HAP-1 (cell line): Measurements from ENCODE around the gene PEX14.

ENCODE experiments used
- DNase-seq, 2 experiments: peaks; one replicate each; pipeline ENCODE4 v3.0.0-alpha.2; 2016 to 2020; ENCODE audit warnings: low spot score in 2 of 2
- H3K27me3 ChIP-seq: fragments of 250-450 bp; sonication (Bioruptor Pico); 2 replicates; pipeline ENCODE4 v1.5.1; 2020; ENCODE audit warnings: low read depth, mild to moderate bottlenecking, moderate library complexity
- H3K36me3 ChIP-seq: fragments of 250-450 bp; sonication (Bioruptor Pico); replicated peaks from 2 replicates; pipeline ENCODE4 v1.5.1; 2020; ENCODE audit warnings: mild to moderate bottlenecking
- H3K4me1 ChIP-seq: fragments of 250-450 bp; sonication (Bioruptor Pico); 2 replicates; pipeline ENCODE4 v1.5.1; 2020; ENCODE audit warnings: mild to moderate bottlenecking
- H3K4me3 ChIP-seq: fragments of 250-450 bp; sonication (Bioruptor Pico); 2 replicates; pipeline ENCODE4 v1.5.1; 2020; ENCODE audit warnings: mild to moderate bottlenecking, moderate library complexity
- H3K9me3 ChIP-seq: fragments of 250-450 bp; sonication (Bioruptor Pico); 2 replicates; pipeline ENCODE4 v1.5.1; 2020; ENCODE audit warnings: mild to moderate bottlenecking, moderate library complexity
- in situ Hi-C: fragments of 300-500 bp; cut with MboI; formaldehyde crosslinking; loops from 3 replicates; pipeline ENCODE4 v1.14.3; 2020; ENCODE audit warnings: low sequenced_read_pairs, inconsistent platforms, mixed read lengths

PEX14 gene

GRCh38 chr1:10596780-10597179 lies 122.0 kb downstream of the PEX14 start:
- in situ Hi-C loops, result no loop called here
- no peak for DNase-seq
- H3K4me3 ChIP-seq, result no peak overlapping the region

DNA sequence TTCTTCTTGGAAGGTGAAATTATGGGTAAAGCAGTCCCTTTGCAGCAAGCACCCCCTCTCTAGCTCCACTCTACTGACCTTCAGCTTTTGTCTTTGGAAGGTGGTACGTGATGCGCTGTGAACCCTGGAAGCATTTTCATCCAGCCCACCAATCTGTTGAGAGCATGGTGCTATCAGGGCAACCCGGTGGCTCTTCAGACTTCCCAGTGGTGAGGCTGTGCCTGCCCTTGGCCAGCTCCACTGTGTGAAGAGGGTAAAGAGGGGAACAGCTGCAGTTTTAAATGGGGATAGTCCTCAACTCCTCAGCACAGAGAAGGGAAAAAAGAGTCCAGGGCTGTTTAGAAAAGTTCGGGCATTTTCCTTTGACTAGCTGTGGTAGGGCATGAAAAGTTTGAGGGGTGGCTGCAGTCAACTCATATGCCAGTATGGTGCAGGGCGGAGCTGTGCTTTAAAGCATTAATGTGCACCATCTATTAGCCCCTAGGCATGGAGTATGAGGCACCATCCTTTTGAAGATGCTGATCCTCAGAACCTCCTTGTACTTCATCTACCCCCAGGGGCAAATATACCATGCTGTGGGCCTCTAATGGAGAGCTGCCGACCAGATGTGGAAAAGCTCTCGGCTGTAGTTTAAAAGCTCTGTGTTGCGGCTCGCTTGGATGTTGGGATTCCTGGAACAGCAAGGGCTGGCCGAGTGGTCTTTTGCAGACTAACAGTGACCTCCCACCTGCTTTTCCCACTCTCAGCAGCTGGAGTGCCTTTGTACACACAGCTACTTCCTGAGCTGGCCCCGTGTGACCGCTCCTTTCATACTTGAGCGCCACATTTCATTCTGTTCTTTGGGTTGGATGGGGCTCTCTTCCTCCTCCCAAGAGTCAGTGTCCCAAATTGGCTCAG lies 123.0 kb downstream of the PEX14 start:
- Histone ChIP-seq H3K36me3 (no peaks in the 10 kb centered on the region), H3K4me1 (peaks cover 21% of the 10 kb centered on the region), H3K4me3 (no peak overlapping the region), H3K27me3 (no peaks in the 10 kb centered on the region), H3K9me3 (no peaks in the 10 kb centered on the region)
- DNase-seq, result no peak
- in situ Hi-C loops, result no loop called here

More at GRCh38 chr1:10596780-10597179, 122.0 kb downstream of the PEX14 start:
- no peaks in the 10 kb centered on the region for H3K27me3 ChIP-seq
- no peaks in the 10 kb centered on the region for H3K9me3 ChIP-seq
- H3K4me1 ChIP-seq, result peaks cover 21% of the 10 kb centered on the region
- no peaks in the 10 kb centered on the region for H3K36me3 ChIP-seq

GRCh38 chr1:10598389-10598702 lies 123.6 kb downstream of the PEX14 start:
- in situ Hi-C loops, result no loop called here
- Histone ChIP-seq H3K27me3 (no peaks in the 10 kb centered on the region), H3K4me3 (no peak overlapping the region), H3K4me1 (peaks cover 15% of the 10 kb centered on the region), H3K36me3 (no peaks in the 10 kb centered on the region), H3K9me3 (no peaks in the 10 kb centered on the region)
- no peak for DNase-seq

DNA sequence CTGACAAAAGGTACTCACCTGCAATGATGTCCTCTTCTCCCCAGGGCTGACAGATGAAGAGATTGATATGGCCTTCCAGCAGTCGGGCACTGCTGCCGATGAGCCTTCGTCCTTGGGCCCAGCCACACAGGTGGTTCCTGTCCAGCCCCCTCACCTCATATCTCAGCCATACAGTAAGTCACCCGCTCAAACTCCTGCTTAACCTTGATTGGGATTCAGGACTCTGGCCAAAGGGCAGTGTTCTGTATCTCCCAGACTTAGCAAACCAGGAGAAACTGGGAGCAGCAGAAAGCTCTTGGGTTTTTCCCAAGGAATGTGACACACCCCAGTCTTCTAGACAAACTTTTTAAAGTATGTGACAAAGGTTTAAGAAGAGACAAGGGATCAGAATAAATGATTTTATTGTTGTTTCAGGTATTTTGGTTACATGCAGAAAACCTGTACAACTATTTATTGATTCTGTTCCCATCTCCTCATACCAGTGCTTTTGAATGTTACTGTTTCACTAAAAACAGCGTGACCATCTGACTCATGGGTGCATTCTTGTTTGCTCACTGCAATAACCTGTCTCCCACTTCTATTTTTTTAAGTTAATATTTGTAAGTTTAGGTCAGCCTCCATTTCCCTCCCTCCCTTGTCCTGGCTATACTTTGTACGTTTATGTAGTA lies 124.6 kb downstream of the PEX14 start:
- Histone ChIP-seq H3K27me3 (no peaks in the 10 kb centered on the region), H3K36me3 (no peaks in the 10 kb centered on the region), H3K9me3 (no peaks in the 10 kb centered on the region), H3K4me3 (no peak overlapping the region), H3K4me1 (peaks cover 8% of the 10 kb centered on the region)
- DNase-seq, result no peak
- in situ Hi-C loops, result no loop called here

DNA sequence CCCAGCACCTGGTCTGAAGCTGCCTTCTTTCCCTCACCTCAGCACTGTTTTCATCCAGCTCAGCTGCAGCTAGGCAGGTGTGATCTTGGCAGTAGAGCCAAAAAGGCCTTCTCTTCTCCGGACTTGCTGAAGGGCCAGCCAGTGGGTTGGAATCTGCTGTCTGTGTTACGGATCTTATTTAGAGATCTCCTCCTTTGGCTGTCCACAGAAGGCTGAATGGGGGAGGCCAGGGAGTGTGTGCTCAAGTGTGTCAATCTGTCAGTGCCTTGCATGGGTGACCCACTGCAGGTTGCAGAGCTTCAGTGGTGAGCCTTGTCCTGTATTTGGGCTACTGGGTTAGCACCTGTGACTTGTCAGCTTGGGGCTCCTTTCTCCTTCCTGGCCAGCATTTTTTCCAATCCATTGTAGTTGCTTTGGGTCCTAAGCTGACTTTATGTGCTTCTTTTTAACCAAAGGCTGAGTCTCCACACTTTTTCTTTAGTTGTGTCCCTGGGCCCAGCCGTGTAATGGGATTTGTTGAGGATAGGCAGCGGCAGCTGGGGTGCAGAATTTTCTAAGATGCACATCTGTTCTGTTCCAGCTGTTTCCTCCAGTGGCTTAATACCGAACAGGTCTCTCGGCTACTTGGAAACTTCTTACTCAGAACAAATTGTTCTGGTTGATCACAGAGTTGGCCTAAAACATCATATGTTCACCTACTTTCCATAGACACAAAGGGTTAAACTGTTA lies 126.8 kb downstream of the PEX14 start:
- no peak for DNase-seq
- H3K27me3 ChIP-seq, result no peaks in the 10 kb centered on the region
- in situ Hi-C loops, result no loop called here
- no peaks in the 10 kb centered on the region for H3K36me3 ChIP-seq
- no peaks in the 10 kb centered on the region for H3K4me1 ChIP-seq
- no peaks in the 10 kb centered on the region for H3K9me3 ChIP-seq
- no peak overlapping the region for H3K4me3 ChIP-seq

DNA sequence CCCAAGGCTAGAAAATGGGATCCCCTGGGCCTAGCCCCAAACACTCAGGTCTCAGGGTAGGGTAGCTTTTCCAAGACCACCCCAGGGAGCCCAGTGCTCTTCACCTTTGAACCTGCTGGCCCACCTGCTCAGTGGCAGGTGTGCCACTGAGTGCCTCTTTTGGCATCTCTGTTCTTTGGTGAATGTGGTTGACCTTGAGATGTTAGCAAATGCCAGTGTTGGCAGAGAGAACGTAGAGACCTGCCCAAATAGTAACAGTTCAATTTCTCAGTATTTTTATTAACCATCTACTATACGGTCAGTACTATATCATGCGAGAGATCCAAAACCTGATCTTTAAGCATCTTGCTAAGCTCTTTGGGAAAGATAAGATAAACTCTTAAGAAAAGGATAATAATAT lies 128.2 kb downstream of the PEX14 start:
- H3K4me1 ChIP-seq, result peaks cover 6% of the 10 kb centered on the region
- no peak for DNase-seq
- in situ Hi-C loops, result no loop called here
- H3K36me3 ChIP-seq, result no peaks in the 10 kb centered on the region
- H3K9me3 ChIP-seq, result no peaks in the 10 kb centered on the region
- 0 out of 2 replicates have a peak, but pooled peaks cover 3% of the 10 kb centered on the region for H3K27me3 ChIP-seq
- H3K4me3 ChIP-seq, result no peak overlapping the region

DNA sequence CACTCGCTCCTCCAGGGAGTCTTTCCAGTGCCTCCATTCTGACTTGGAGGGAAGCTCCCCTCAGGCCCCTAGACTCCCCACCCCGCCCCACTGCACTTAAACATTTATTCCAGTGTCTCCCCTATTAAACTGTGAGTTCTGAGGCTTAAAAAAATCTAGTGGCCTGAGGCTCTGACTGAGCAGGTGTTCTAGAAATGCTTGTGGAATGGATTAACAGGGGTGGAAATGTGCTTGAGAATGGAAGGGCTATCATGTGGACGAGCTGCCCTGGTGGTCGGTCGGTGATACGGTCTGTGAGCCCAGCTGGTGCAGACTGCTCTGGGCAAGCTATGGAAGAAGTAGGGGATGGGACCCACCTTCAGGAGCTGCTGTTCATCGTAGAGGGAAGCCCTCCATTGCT lies 130.2 kb downstream of the PEX14 start:
- peaks cover 20% of the 10 kb centered on the region for H3K4me1 ChIP-seq
- no peaks in the 10 kb centered on the region for H3K36me3 ChIP-seq
- no peaks in the 10 kb centered on the region for H3K9me3 ChIP-seq
- H3K27me3 ChIP-seq, result 0 out of 2 replicates have a peak, but pooled peaks cover 3% of the 10 kb centered on the region
- DNase-seq, result no peak
- in situ Hi-C loops, result no loop called here
- H3K4me3 ChIP-seq, result no peak overlapping the region

- no peak for DNase-seq
- in situ Hi-C loops, result no loop called here
- Histone ChIP-seq H3K9me3 (no peaks in the 10 kb centered on the region), H3K4me3 (no peak overlapping the region), H3K4me1 (peaks cover 20% of the 10 kb centered on the region), H3K36me3 (no peaks in the 10 kb centered on the region), H3K27me3 (0 out of 2 replicates have a peak, but pooled peaks cover 3% of the 10 kb centered on the region)
These were observed 131.3 kb downstream of the PEX14 start for GRCh38 chr1:10606064-10606463.

DNA sequence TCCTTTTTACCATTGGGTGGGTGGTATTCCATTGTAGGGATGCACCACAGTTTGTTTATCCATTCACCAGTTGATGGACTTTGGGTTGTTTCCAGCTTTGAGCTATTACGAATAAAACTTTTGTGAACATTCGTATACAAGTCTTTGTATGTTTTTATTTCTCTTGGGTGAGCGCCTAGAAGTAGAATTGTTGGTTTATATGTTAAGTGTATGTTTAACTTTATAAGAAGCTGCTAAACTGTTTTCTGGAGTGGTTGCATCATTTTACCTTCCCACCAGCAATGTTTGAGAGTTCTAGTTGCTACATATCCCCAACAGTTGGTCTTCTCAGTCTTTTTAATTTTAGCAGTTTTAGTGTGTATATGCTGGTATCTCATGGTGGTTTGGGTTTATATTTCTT lies 132.5 kb downstream of the PEX14 start:
- Histone ChIP-seq H3K36me3 (no peaks in the 10 kb centered on the region), H3K27me3 (0 out of 2 replicates have a peak, but pooled peaks cover 3% of the 10 kb centered on the region), H3K9me3 (no peaks in the 10 kb centered on the region), H3K4me1 (peaks cover 22% of the 10 kb centered on the region), H3K4me3 (no peak overlapping the region)
- DNase-seq, result no peak
- in situ Hi-C loops, result no loop called here

DNA sequence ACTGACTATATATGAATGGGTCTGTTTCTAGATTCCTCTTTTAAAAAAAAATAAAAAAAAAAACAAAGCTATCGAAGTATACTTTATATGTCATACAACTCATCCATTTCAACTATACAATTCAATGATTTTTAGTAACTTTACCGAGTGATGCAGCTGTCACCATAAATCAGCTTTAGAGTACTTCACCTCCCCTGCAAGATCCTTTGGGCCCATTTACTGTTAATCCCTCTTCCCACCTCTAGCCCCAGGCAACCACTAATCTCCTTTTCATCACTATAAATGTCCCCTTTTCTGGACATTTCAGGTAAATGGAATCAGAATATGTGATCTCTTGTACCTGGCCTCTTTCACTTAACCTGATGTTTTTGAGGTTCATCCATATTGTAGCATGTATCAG lies 133.9 kb downstream of the PEX14 start:
- Histone ChIP-seq H3K36me3 (no peaks in the 10 kb centered on the region), H3K4me1 (peaks cover 22% of the 10 kb centered on the region), H3K9me3 (no peaks in the 10 kb centered on the region), H3K4me3 (no peak overlapping the region), H3K27me3 (0 out of 2 replicates have a peak, but pooled peaks cover 3% of the 10 kb centered on the region)
- peak; percentile 60 to 67 for DNase-seq
- in situ Hi-C loops, result no loop called here

- Histone ChIP-seq H3K9me3 (no peaks in the 10 kb centered on the region), H3K4me1 (peaks cover 22% of the 10 kb centered on the region), H3K27me3 (0 out of 2 replicates have a peak, but pooled peaks cover 3% of the 10 kb centered on the region), H3K36me3 (no peaks in the 10 kb centered on the region), H3K4me3 (no peak overlapping the region)
- in situ Hi-C loops, result no loop called here
- no peak for DNase-seq
These were observed 136.3 kb downstream of the PEX14 start for GRCh38 chr1:10610901-10611600.

- in situ Hi-C loops, result no loop called here
- Histone ChIP-seq H3K9me3 (no peaks in the 10 kb centered on the region), H3K4me3 (no peak overlapping the region), H3K36me3 (no peaks in the 10 kb centered on the region), H3K4me1 (peaks cover 18% of the 10 kb centered on the region), H3K27me3 (no peaks in the 10 kb centered on the region)
- no peak for DNase-seq
These were observed 137.8 kb downstream of the PEX14 start for GRCh38 chr1:10612436-10613160.

DNA sequence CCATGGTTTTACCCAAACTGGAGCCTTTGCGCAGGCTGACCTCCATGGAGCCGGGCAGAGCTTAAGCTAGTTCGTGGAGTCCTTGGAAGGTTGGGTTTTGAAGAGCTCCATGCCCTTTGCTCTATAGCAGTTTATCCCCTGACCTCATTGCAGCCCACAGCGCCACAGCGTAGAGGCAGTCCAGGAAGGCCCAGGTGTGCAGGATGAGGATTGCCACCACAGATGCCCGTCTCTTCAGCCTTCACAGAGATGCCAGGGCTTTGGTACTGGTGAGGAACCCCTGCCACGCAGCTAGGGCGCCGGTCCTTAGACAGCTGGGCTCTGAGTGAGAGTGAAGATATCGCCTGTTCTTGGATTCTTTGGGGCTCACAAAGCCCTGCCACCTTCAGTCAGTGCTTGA lies 138.6 kb downstream of the PEX14 start:
- H3K4me3 ChIP-seq, result no peak overlapping the region
- in situ Hi-C loops, result no loop called here
- no peaks in the 10 kb centered on the region for H3K27me3 ChIP-seq
- H3K9me3 ChIP-seq, result no peaks in the 10 kb centered on the region
- no peaks in the 10 kb centered on the region for H3K36me3 ChIP-seq
- no peak for DNase-seq
- H3K4me1 ChIP-seq, result peaks cover 12% of the 10 kb centered on the region
